Sigmoid colon (tissue), 4 donors: Measurements from ENCODE around the gene GNS.

Experiments
- EP300 ChIP-seq, 4 donors: sonication (generic); formaldehyde crosslinking; IDR thresholded peaks; one replicate each; pipeline ENCODE4 v1.6.1; 2017; ENCODE audit warnings: antibody characterized with exemption in 4 of 4
- TF ChIP-seq, protein P1 (sequence below), 4 experiments: fragments of 450-650 bp in 3 of 4; fragments of 200-600 bp in 1 of 4; IDR thresholded peaks; one replicate each; pipeline ENCODE4 v1.5.1; 2016 to 2019; ENCODE audit warnings: antibody characterized with exemption in 4 of 4, mild to moderate bottlenecking in 3 of 4, moderate library complexity in 2 of 4

DNA sequence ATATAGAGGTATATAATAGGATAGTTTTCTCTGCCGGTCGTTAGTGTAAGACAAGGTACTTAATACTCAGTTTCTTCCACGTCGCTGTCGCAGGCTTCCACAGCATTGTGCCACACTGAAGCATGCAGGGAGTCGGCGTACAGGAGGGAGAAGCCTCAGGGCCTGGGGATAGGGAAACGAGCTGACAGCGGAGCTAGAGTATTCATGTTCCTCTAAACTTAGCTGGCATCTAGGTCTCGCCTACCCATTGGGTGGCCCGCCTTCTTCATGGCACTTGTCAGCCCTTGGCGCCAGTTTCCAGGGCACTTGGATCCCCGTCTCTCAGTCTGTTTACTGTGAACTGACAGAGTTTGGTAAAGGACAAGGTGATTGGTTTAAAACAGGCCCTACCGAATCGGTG is 73.6 kb downstream of the GNS start:
- TF ChIP-seq, protein P1, sequence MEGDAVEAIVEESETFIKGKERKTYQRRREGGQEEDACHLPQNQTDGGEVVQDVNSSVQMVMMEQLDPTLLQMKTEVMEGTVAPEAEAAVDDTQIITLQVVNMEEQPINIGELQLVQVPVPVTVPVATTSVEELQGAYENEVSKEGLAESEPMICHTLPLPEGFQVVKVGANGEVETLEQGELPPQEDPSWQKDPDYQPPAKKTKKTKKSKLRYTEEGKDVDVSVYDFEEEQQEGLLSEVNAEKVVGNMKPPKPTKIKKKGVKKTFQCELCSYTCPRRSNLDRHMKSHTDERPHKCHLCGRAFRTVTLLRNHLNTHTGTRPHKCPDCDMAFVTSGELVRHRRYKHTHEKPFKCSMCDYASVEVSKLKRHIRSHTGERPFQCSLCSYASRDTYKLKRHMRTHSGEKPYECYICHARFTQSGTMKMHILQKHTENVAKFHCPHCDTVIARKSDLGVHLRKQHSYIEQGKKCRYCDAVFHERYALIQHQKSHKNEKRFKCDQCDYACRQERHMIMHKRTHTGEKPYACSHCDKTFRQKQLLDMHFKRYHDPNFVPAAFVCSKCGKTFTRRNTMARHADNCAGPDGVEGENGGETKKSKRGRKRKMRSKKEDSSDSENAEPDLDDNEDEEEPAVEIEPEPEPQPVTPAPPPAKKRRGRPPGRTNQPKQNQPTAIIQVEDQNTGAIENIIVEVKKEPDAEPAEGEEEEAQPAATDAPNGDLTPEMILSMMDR (IDR thresholded peaks at IDR 0.05) = no peak
- no peak for TF ChIP-seq EP300 (IDR thresholded peaks at IDR 0.05)
